ENCODE measurements around the gene XAB2. TPM values are rescaled to one million over a fixed set of nuclear protein-coding genes. Genes with fewer than 3 reads are reported as not detected.

The XAB2 gene
- total RNA-seq, 4 donors from 2014 or later, result 16.1 to 40.5 (median 30.9) TPM

DNA sequence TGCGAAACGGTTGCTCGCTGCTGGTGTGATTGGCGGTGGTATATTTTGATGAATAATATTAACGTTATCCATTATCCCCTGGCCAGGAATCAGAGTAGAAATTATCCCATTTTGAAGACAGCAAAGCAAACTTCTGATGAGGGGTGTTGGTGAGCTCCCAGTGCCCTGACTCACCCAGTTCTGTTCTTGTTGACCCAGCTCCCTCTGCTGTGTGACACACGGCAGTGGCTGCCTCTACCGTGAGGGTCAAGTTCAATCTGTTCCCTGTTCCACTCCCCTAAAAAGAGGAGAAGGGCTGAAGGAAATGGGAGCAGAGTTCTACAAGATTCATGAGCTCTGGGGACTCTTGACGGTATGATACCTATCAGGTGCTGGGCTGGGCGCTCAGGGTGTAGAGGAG is 31.7 kb downstream of the XAB2 start:
- TF ChIP-seq CTCF (IDR thresholded peaks at IDR 0.05; ENCODE audit: low read depth), result no peak

- TF ChIP-seq CTCF (IDR thresholded peaks at IDR 0.05; ENCODE audit: low read depth), result no peak
Observed at GRCh38 chr19:7596211-7596937, 33.0 kb downstream of the XAB2 start.

DNA sequence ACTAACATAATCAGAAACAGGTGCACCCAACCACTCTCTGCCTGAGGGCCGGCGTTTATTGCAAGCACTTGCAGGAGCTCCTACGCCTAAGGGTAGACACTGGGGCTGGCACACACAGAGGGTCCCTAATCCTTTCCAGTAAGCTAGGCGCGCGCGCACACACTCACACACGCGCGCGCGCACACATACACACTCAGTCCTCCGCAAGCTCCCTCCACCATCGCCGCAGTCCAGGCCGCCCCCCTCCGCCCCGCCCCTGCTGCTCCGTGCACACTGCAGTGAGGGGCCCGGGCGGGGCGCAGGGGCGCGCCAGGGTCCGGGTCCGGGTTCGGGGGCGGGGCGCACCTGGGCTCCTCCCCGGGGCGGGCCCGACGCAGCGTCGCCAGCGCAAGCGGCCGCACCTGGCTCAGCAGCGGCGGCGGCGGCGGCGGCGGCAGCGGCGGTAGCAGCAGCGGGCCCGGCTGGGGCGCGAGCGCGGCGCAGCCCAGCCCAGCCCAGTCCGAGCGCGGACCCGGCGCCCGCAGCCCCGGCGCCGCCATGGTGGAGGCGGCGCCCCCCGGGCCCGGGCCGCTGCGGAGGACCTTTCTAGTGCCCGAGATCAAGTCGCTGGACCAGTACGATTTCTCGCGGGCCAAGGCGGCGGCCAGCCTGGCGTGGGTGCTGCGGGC is 33.7 kb downstream of the XAB2 start, which contains the start of gene CAMSAP3:
Gene CAMSAP3, plus strand, starts transcription at position 398 of the 668 bp plus-strand sequence. Its CDS starts 140 bp downstream, at position 538.
- no peak for TF ChIP-seq CTCF (IDR thresholded peaks at IDR 0.05; ENCODE audit: low read depth)

DNA sequence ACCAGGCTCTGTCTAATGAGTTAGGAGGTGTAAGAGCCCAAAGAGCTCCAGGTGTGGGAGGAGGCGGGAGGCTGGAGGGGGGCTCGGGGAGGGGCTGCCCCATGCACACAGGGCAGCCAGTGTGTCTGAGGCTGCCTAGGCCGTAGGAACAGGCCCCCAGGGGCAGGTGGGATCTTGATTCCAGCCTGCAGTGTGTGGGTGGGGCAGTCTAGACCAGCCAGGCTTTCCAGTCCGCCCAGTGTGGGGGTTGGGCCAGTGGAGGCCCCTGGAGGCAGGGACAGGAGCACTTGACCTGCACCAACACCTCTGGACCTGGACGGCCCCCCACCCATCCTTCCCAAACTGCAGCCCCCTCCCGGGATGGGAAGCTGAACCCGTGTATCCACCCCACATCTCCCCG is 39.1 kb downstream of the XAB2 start:
- no peak for TF ChIP-seq CTCF (IDR thresholded peaks at IDR 0.05; ENCODE audit: low read depth)

- no peak for TF ChIP-seq CTCF (IDR thresholded peaks at IDR 0.05; ENCODE audit: low read depth)
Observed at GRCh38 chr19:7589822-7590221, 39.5 kb downstream of the XAB2 start.

DNA sequence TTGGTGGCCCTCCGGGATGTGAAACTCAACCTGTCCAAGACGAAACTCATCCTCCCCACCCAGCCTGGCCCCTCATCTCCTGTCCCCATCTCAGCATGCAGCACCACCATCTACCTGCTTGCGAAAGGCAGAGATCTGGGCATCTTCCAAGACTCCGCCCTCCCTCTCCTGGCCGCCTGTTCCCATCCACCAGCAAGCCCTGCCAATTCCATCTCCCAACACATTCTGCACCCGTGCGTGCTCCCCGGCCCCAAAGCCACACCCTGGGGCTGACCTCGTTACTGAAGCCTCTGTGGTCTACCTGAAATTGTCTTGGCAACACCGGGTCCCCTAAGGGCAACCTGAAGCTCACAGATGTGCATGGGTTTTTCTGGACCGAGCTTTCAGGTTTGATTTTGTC is 46.9 kb downstream of the XAB2 start:
- no peak for TF ChIP-seq CTCF (IDR thresholded peaks at IDR 0.05; ENCODE audit: low read depth)

GRCh38 chr19:7579182-7579581 is 50.2 kb downstream of the XAB2 start:
- no peak for TF ChIP-seq CTCF (IDR thresholded peaks at IDR 0.05; ENCODE audit: low read depth)
